SK-N-SH (cell line): ENCODE data around the gene CD109. TPM values are rescaled to one million over a fixed set of nuclear protein-coding genes. Genes with fewer than 3 reads are reported as not detected.

ENCODE experiments used
- CTCF ChIA-PET: fragments of 300-600, 350-600 bp; formaldehyde crosslinking; extraction: SDS; loops from one replicate; lab custom pipeline; 2021; lab: Yijun Ruan, JAX
- POLR2A ChIA-PET: fragments of 350-600 bp; sonication (Branson Sonifier 250); formaldehyde crosslinking; extraction: SDS; loops from one replicate; lab custom pipeline; 2020; ENCODE audit warnings: antibody characterized with exemption, inconsistent platforms; lab: Yijun Ruan, JAX
- DNase-seq: peaks from one replicate; pipeline ENCODE4 v3.0.0; 2012
- H2AFZ ChIP-seq: fragments of 200-600 bp; sonication (generic); 2 replicates; pipeline ENCODE4 v1.8.1; 2016; ENCODE audit warnings: antibody characterized with exemption, mild to moderate bottlenecking, low read depth
- H3F3A ChIP-seq: fragments of 200-600 bp; sonication (generic); replicated peaks from 2 replicates; pipeline ENCODE3; 2016; ENCODE audit warnings: antibody characterized with exemption, mild to moderate bottlenecking; ENCODE audit not compliant: insufficient read depth
- H3K27ac ChIP-seq, 2 experiments: fragments of 200-500 bp in 1 of 2; fragments of 200-600 bp in 1 of 2; sonication (Bioruptor generic) in 1 of 2; sonication (generic), shearing (Covaris generic) in 1 of 2; 2 replicates each; pipeline versions ENCODE4 v1.5.1 to v1.6.1; 2014 to 2016; ENCODE audit warnings: low read depth in 2 of 2, inconsistent platforms in 1 of 2, low read length in 1 of 2, mild to moderate bottlenecking in 1 of 2, mixed read lengths in 1 of 2
- H3K27me3 ChIP-seq: fragments of 200-600 bp; sonication (generic), shearing (Covaris generic); 2 replicates; pipeline ENCODE4 v1.6.1; 2016; ENCODE audit warnings: mixed run types; ENCODE audit not compliant: insufficient read depth
- H3K36me3 ChIP-seq, 2 experiments: fragments of 200-500 bp in 1 of 2; fragments of 200-600 bp in 1 of 2; sonication (Bioruptor generic) in 1 of 2; sonication (generic) in 1 of 2; replicated peaks in 1 of 2; 2 replicates each; pipeline versions ENCODE3 to v1.5.1; 2014 to 2016; ENCODE audit warnings: low read length in 1 of 2, mild to moderate bottlenecking in 1 of 2; ENCODE audit not compliant: insufficient read depth in 2 of 2, control insufficient read depth in 1 of 2
- H3K4me1 ChIP-seq, 2 experiments: fragments of 200-500 bp in 1 of 2; fragments of 200-600 bp in 1 of 2; sonication (Bioruptor generic) in 1 of 2; sonication (generic), shearing (Covaris generic) in 1 of 2; 2 replicates each; pipeline versions ENCODE4 v1.5.1 to v1.6.1; 2014 to 2016; ENCODE audit warnings: low read depth in 1 of 2, low read length in 1 of 2, mixed run types in 1 of 2; ENCODE audit not compliant: insufficient read depth in 2 of 2, control insufficient read depth in 1 of 2
- H3K4me2 ChIP-seq: fragments of 200-600 bp; sonication (generic), shearing (Covaris generic); 2 replicates; pipeline ENCODE4 v1.6.1; 2017; ENCODE audit warnings: mixed run types
- H3K4me3 ChIP-seq, 2 experiments: fragments of 200-500 bp in 1 of 2; fragments of 200-600 bp in 1 of 2; sonication (Bioruptor generic) in 1 of 2; sonication (generic), shearing (Covaris generic) in 1 of 2; 2 replicates each; pipeline versions ENCODE4 v1.5.1 to v1.8.1; 2014 to 2016; ENCODE audit warnings: low read depth in 2 of 2, inconsistent platforms in 1 of 2, low read length in 1 of 2, mild to moderate bottlenecking in 1 of 2, mixed read lengths in 1 of 2, moderate library complexity in 1 of 2
- H3K79me2 ChIP-seq: fragments of 200-600 bp; sonication (generic); 2 replicates; pipeline ENCODE4 v1.8.1; 2017; ENCODE audit warnings: mild to moderate bottlenecking; ENCODE audit not compliant: insufficient read depth
- H3K9ac ChIP-seq: fragments of 200-600 bp; sonication (generic); 2 replicates; pipeline ENCODE4 v1.6.1; 2017; ENCODE audit warnings: mixed run types
- H3K9me2 ChIP-seq: fragments of 200-600 bp; sonication (generic); 2 replicates; pipeline ENCODE4 v1.6.1; 2017; ENCODE audit warnings: mixed run types
- H3K9me3 ChIP-seq: fragments of 200-600 bp; sonication (generic); 2 replicates; pipeline ENCODE4 v1.6.1; 2017; ENCODE audit warnings: mixed run types, mild to moderate bottlenecking, moderate library complexity
- H4K20me1 ChIP-seq: fragments of 200-600 bp; sonication (generic); 2 replicates; pipeline ENCODE4 v1.6.1; 2017; ENCODE audit warnings: mild to moderate bottlenecking, mixed run types; ENCODE audit not compliant: insufficient read depth
- CHD2 ChIP-seq: fragments of 150-350 bp; IDR thresholded peaks from 2 replicates; pipeline ENCODE4 v1.6.1; 2018; ENCODE audit warnings: low read length; ENCODE audit not compliant: partially characterized antibody
- EP300 ChIP-seq, 2 experiments: IDR thresholded peaks; 2 replicates each; pipeline versions ENCODE4 v1.4.0 to v1.6.1; 2012; ENCODE audit warnings: borderline replicate concordance in 1 of 2, low read depth in 1 of 2, low read length in 1 of 2
- FOXM1 ChIP-seq: IDR thresholded peaks from 2 replicates; pipeline ENCODE4 v1.4.0; 2012; ENCODE audit warnings: low read depth, mild to moderate bottlenecking
- NFIC ChIP-seq: IDR thresholded peaks from 2 replicates; pipeline ENCODE4 v1.4.0; 2012; ENCODE audit warnings: borderline replicate concordance
- RXRA ChIP-seq: IDR thresholded peaks from 2 replicates; pipeline ENCODE4 v1.4.0; 2012; ENCODE audit warnings: low read depth, mild to moderate bottlenecking, borderline replicate concordance
- SIN3A ChIP-seq: IDR thresholded peaks from 2 replicates; pipeline ENCODE4 v1.6.1; 2012; ENCODE audit warnings: low read depth, mild to moderate bottlenecking, low read length, moderate library complexity, borderline replicate concordance
- TCF12 ChIP-seq: IDR thresholded peaks from 2 replicates; pipeline ENCODE4 v1.4.0; 2012
- TEAD4 ChIP-seq: IDR thresholded peaks from 2 replicates; pipeline ENCODE4 v1.4.0; 2012; ENCODE audit warnings: mild to moderate bottlenecking, borderline replicate concordance; ENCODE audit not compliant: insufficient read depth
- WGBS: methylation state at CpG from one replicate; pipeline ENCODE4 v1.1.6; 2017; ENCODE audit warnings: low lambda C conversion rate; 5-methylcytosine and 5-hydroxymethylcytosine counted together
- polyA plus RNA-seq, 3 experiments: library from polyadenylated mRNA; depleted of rRNA; stranded (reverse); fragments of >200 nt; gene quantifications; 2 replicates each; pipeline ENCODE4 v1.2.3, GENCODE V29; 2012
- TF ChIP-seq, protein P1 (sequence below): IDR thresholded peaks from 2 replicates; pipeline ENCODE4; 2012

Gene CD109
- polyA plus RNA-seq, 1 of the 3 experiments (the other 2 are of a cell fraction), result 19.7 TPM

GRCh38 chr6:73734832-73735453 lies 38.9 kb downstream of the CD109 start:
- Histone ChIP-seq H3K4me2 (no peak overlapping the region), H3F3A (no peaks in the 10 kb centered on the region), H2AFZ (no peak overlapping the region), H3K4me1 (peaks cover 0 to 3% of the 10 kb centered on the region in 2 experiments; a peak in 2 of 4 replicates), H3K27ac (no peak overlapping the region), H3K79me2 (no peaks in the 10 kb centered on the region), H3K9ac (no peak overlapping the region), H3K36me3 (peaks cover 18 to 19% of the 10 kb centered on the region in 2 experiments), H3K27me3 (no peaks in the 10 kb centered on the region), H3K4me3 (no peak overlapping the region), H3K9me3 (no peaks in the 10 kb centered on the region), H3K9me2 (no peaks in the 10 kb centered on the region), H4K20me1 (peaks cover 3% of the 10 kb centered on the region; the same call in 1 of the 2 replicates)
- ChIA-PET POLR2A (no interaction called here), CTCF (no interaction called here)
- WGBS, result 52% methylated on average over 2 of the region's 2 CpGs
- no peak for DNase-seq
- TF ChIP-seq TEAD4 (no peak), RXRA (no peak), CHD2 (no peak), FOXM1 (no peak)

DNA sequence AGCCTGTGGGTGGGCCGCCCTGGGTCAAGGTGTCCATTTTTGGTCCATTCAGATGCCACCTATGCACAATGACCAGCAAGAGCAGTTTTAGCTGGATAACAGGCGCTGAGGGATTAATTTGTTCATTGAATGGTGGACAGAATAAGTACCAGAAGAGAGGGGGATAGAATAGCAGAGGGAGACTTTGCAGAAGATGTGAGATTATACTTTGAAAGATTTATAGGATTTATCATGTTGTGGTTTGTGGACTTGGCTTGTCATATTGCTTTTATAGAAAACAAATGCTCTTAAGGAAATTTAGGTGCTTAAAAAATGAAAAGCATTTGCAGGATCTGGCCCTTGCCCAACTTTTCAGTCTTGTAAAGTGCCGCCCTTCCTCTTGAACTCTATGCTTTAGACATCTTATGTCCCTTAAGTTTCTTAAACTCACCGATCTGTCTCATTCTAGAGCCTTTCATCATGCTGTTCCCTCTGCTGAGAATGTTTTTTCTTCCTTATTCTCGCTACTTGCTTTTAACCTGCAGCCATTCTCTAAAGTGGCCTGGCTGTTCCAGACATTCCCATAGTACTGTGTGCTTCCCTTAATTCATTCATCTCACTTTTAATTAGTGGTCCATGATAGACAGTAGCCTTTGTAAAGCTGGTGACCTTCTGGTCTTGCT lies 42.5 kb downstream of the CD109 start:
- ChIA-PET CTCF (interaction anchor here (0.6 to 4.8 kb wide), 18 partner anchors 11 to 1500 kb away, joined by 3 to 85 read pairs (median 3); no protein-coding TSS in a partner anchor), POLR2A (no interaction called here)
- peaks cover 0 to 3% of the 10 kb centered on the region in 2 experiments; a peak in 2 of 4 replicates for H3K4me1 ChIP-seq
- H3K27ac ChIP-seq, result peak overlapping the region in 1 of 2 experiments; percentile 2; a peak in 1 of 4 replicates
- H3K36me3 ChIP-seq, result peaks cover 12 to 15% of the 10 kb centered on the region in 2 experiments
- DNase-seq, result no peak
- H3K79me2 ChIP-seq, result no peaks in the 10 kb centered on the region
- no peak overlapping the region for H2AFZ ChIP-seq
- H4K20me1 ChIP-seq, result peaks cover 3% of the 10 kb centered on the region; the same call in 1 of the 2 replicates
- H3K9me3 ChIP-seq, result no peaks in the 10 kb centered on the region
- no peaks in the 10 kb centered on the region for H3K27me3 ChIP-seq
- no peak overlapping the region for H3K4me2 ChIP-seq
- no peak overlapping the region for H3K4me3 ChIP-seq
- H3F3A ChIP-seq, result no peaks in the 10 kb centered on the region
- H3K9ac ChIP-seq, result no peak overlapping the region
- no peak for TF ChIP-seq SIN3A
- TF ChIP-seq NFIC, result peak; percentile 49; the same call in 1 of the 2 replicates
- TF ChIP-seq, protein P1, sequence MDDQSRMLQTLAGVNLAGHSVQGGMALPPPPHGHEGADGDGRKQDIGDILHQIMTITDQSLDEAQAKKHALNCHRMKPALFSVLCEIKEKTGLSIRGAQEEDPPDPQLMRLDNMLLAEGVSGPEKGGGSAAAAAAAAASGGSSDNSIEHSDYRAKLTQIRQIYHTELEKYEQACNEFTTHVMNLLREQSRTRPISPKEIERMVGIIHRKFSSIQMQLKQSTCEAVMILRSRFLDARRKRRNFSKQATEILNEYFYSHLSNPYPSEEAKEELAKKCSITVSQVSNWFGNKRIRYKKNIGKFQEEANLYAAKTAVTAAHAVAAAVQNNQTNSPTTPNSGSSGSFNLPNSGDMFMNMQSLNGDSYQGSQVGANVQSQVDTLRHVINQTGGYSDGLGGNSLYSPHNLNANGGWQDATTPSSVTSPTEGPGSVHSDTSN, result peak; percentile 42; the same call in 1 of the 2 replicates
- TF ChIP-seq EP300 (IDR thresholded peaks at IDR 0.05; ENCODE audit: borderline replicate concordance in 1 of 2, low read depth in 1 of 2, low read length in 1 of 2), result 0 out of 4 replicates have a peak, but pooled peaks of 1 of the 2 experiments have one; percentile 15
- TF ChIP-seq TCF12, result peak; percentile 67
- TF ChIP-seq, all 33 proteins: peak for 4
- 55% methylated on average over 5 of the region's 5 CpGs for WGBS
- H3K9me2 ChIP-seq, result no peaks in the 10 kb centered on the region
